Ovary (tissue), 9 donors: ENCODE data around the gene MAST4. TPM values are rescaled to one million over a fixed set of nuclear protein-coding genes. Genes with fewer than 3 reads are reported as not detected.

ENCODE experiments used
- DNase-seq, 5 donors: peaks; one replicate each; pipeline ENCODE4 v3.0.0-alpha.2; 2019 to 2020
- H3K27ac ChIP-seq, 2 donors: fragments of 200-600 bp; one replicate each; pipeline versions ENCODE4 v1.5.1 to v1.8.0; 2019 to 2022
- H3K27me3 ChIP-seq: fragments of 200-600 bp; one replicate; pipeline ENCODE4 v1.8.0; 2022
- H3K36me3 ChIP-seq: fragments of 200-600 bp; sonication (generic); one replicate; pipeline ENCODE4 v1.5.1; 2019
- H3K4me1 ChIP-seq: one replicate; pipeline ENCODE4 v1.8.1; 2013; ENCODE audit warnings: mild to moderate bottlenecking, moderate library complexity; ENCODE audit not compliant: insufficient read depth
- H3K4me3 ChIP-seq: fragments of 200-600 bp; sonication (generic); one replicate; pipeline ENCODE4 v1.5.1; 2017
- H3K9me3 ChIP-seq, 2 donors: fragments of 200-600 bp in 1 of 2; sonication (generic) in 1 of 2; one replicate each; pipeline versions ENCODE4 v1.5.1 to v1.8.1; 2013 to 2019; ENCODE audit warnings: mild to moderate bottlenecking in 1 of 2, moderate library complexity in 1 of 2
- CTCF ChIP-seq, 3 donors: fragments of 450-650 bp in 2 of 3; fragments of 200-600 bp in 1 of 3; IDR thresholded peaks; one replicate each; pipeline versions ENCODE4 v1.5.1 to v1.8.0; 2016 to 2022; ENCODE audit warnings: antibody characterized with exemption in 3 of 3, mild to moderate bottlenecking in 1 of 3
- EP300 ChIP-seq: sonication (generic); formaldehyde crosslinking; IDR thresholded peaks from one replicate; pipeline ENCODE4 v1.6.1; 2017; ENCODE audit warnings: antibody characterized with exemption
- POLR2A ChIP-seq: fragments of 450-650 bp; IDR thresholded peaks from one replicate; pipeline ENCODE4 v1.6.1; 2017; ENCODE audit warnings: antibody characterized with exemption, mild to moderate bottlenecking, moderate library complexity
- WGBS, 3 donors: extraction: QIAGEN DNeasy Blood & Tissue Kit in 1 of 3; methylation state at CpG; one replicate each; pipeline versions ENCODE4 v1.1.5 to v1.1.7; 2013 to 2017; 5-methylcytosine and 5-hydroxymethylcytosine counted together
- intact Hi-C, 4 donors: fragments of 100-400 bp; cut with DNase I; formaldehyde crosslinking; loops; one replicate each; pipeline versions ENCODE4 v1.11.0 to v1.15.1; 2022 to 2023
- polyA plus RNA-seq, 2 donors: library from polyadenylated mRNA; stranded (reverse); fragments of 200-250 nt in 1 of 2; fragments of 350-450 nt in 1 of 2; fragmentation: Illumina TruSeq in 1 of 2; extraction: RNeasy Lipid Tissue Mini Kit (QIAGEN cat#74804) in 1 of 2; gene quantifications; one replicate each; pipeline ENCODE4 v1.2.3, GENCODE V29; 2013 to 2014
- total RNA-seq, 7 donors: library from RNA; depleted of rRNA in 2 of 7; stranded (reverse); fragments of >200 nt in 2 of 7; fragmentation: NEBNext Ultra II Directional in 3 of 7; extraction: Animal tissue kit (Norgen Biotek cat#: 25700) in 3 of 7; gene quantifications; one replicate each; pipeline versions ENCODE4 v1.1.0 to v1.2.4, GENCODE V29; 2016 to 2023
- donor health status: DM: no; HTN: no; CAD: no; lungs with moderate emphysema.
- donor health status: DM: no; HTN: no; CAD: no.
- donor health status: Bipolar disorder and iron deficiency.
- donor health status: DM: yes; HTN: yes; CAD: no.
- donor health status: DM: no; HTN: no; CAD: no.
- donor health status: DM: yes; HTN: yes; CAD: no.

MAST4 gene
- total and polyA plus RNA-seq, 9 donors: 11.6 to 86.3 (median 57.6) TPM

GRCh38 chr5:66850354-66851075 lies 254.3 kb downstream of the MAST4 start:
- no peaks in the 10 kb centered on the region for H3K9me3 ChIP-seq
- intact Hi-C loops: no loop called here
- no peak for DNase-seq
- H3K36me3 ChIP-seq: no peaks in the 10 kb centered on the region
- H3K4me3 ChIP-seq: no peak overlapping the region
- H3K27me3 ChIP-seq: no peaks in the 10 kb centered on the region
- TF ChIP-seq EP300 (no peak), CTCF (IDR thresholded peaks at IDR 0.05) (no peak), POLR2A (no peak)
- no peak overlapping the region for H3K27ac ChIP-seq
- peaks cover 1% of the 10 kb centered on the region for H3K4me1 ChIP-seq
- 92 to 94% (median 93%) methylated on average over 5 of the region's 5 CpGs for WGBS, 3 donors

GRCh38 chr5:66851306-66851705 lies 255.1 kb downstream of the MAST4 start:
- Histone ChIP-seq H3K27ac (no peak overlapping the region), H3K4me3 (no peak overlapping the region), H3K4me1 (peaks cover 1% of the 10 kb centered on the region), H3K36me3 (no peaks in the 10 kb centered on the region), H3K9me3 (no peaks in the 10 kb centered on the region), H3K27me3 (no peaks in the 10 kb centered on the region)
- 58 to 63% (median 62%) methylated on average over 2 of the region's 2 CpGs for WGBS, 3 donors
- no peak for DNase-seq
- TF ChIP-seq POLR2A (no peak), CTCF (IDR thresholded peaks at IDR 0.05) (no peak), EP300 (no peak)
- intact Hi-C loops: no loop called here

- H3K4me3 ChIP-seq: no peak overlapping the region
- 87 to 93% (median 92%) methylated on average over 4 of the region's 4 CpGs for WGBS, 3 donors
- DNase-seq: no peak
- no peaks in the 10 kb centered on the region for H3K9me3 ChIP-seq
- H3K27me3 ChIP-seq: no peaks in the 10 kb centered on the region
- no peak overlapping the region for H3K27ac ChIP-seq
- TF ChIP-seq CTCF (IDR thresholded peaks at IDR 0.05) (no peak), EP300 (no peak), POLR2A (no peak)
- intact Hi-C loops: no loop called here
- no peaks in the 10 kb centered on the region for H3K36me3 ChIP-seq
- H3K4me1 ChIP-seq: no peaks in the 10 kb centered on the region
Measured at GRCh38 chr5:66854416-66854815, 258.2 kb downstream of the MAST4 start.

DNA sequence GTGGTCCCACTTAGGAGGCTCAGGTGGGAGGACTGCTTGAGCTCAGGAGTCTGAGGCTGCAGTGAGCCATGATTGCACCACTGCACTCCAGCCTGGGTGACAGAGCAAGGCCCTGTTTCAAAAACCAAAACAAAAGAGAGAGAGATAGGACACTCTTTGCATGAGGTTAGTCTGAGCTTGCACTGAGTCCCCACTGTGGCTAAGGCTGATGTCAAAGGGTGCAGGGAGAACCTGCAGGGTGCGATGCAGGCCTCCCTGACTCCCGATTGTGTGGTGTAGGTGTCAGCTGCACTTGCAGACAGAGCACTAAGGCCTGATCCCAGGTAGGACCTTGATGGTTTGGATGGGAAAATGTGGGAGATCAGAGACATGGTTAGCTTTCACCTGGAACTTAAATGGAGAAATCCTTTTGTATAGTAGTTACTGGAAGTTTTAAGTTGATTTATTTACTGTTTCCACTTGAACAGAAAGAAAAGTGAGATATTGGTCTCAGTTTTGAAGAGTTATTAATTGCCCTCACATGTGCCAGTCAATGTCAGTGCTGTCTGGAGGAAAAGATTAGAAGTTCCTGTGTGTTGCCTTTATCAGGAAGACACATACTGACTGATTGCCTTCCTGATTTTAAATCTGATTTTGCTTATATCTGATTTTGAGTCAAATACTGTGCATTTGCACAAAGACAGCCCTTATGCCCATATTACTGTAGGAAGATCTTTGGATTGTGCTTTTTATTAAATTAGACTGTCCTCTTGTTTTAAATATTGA lies 260.0 kb downstream of the MAST4 start:
- TF ChIP-seq EP300: no peak
- no peak for TF ChIP-seq CTCF (IDR thresholded peaks at IDR 0.05)
- TF ChIP-seq POLR2A: no peak
- WGBS, 3 donors: 38 to 98% (median 84%) methylated on average over 2 of the region's 2 CpGs

More for the DNA sequence above, 260.0 kb downstream of the MAST4 start:
- Histone ChIP-seq H3K27me3 (no peaks in the 10 kb centered on the region), H3K4me1 (no peaks in the 10 kb centered on the region), H3K4me3 (no peak overlapping the region), H3K36me3 (no peaks in the 10 kb centered on the region), H3K9me3 (no peaks in the 10 kb centered on the region), H3K27ac (no peak overlapping the region)
- intact Hi-C loops: no loop called here
- DNase-seq: no peak
